Suprapubic skin (tissue), 4 donors: ENCODE measurements around the gene HYLS1. TPM values are rescaled to one million over a fixed set of nuclear protein-coding genes. Genes with fewer than 3 reads are reported as not detected.

Experiments
- DNase-seq, 2 donors: peaks; one replicate each; pipeline ENCODE4 v3.0.0-alpha.2; 2019; ENCODE audit warnings: low spot score in 2 of 2
- H3K27ac ChIP-seq: fragments of 200-600 bp; sonication (generic); one replicate; pipeline ENCODE4 v1.5.1; 2019
- H3K27me3 ChIP-seq: fragments of 200-600 bp; sonication (generic); one replicate; pipeline ENCODE4 v1.5.1; 2019
- H3K36me3 ChIP-seq: fragments of 200-600 bp; sonication (generic); one replicate; pipeline ENCODE4 v1.5.1; 2019
- H3K4me1 ChIP-seq: fragments of 200-600 bp; sonication (generic); one replicate; pipeline ENCODE4 v1.5.1; 2019
- H3K4me3 ChIP-seq: fragments of 200-600 bp; sonication (generic); one replicate; pipeline ENCODE4 v1.5.1; 2019; ENCODE audit warnings: mild to moderate bottlenecking
- H3K9me3 ChIP-seq: fragments of 200-600 bp; sonication (generic); one replicate; pipeline ENCODE4 v1.5.1; 2019
- CTCF ChIP-seq, 2 donors: fragments of 200-600 bp in 1 of 2; fragments of 450-650 bp in 1 of 2; sonication (generic) in 1 of 2; IDR thresholded peaks; one replicate each; pipeline ENCODE4 v1.5.1; 2016 to 2019; ENCODE audit warnings: antibody characterized with exemption in 2 of 2, mild to moderate bottlenecking in 1 of 2, moderate library complexity in 1 of 2
- EP300 ChIP-seq: sonication (generic); formaldehyde crosslinking; IDR thresholded peaks from one replicate; pipeline ENCODE4 v1.6.1; 2017; ENCODE audit warnings: antibody characterized with exemption
- POLR2A ChIP-seq, 2 donors: fragments of 450-650 bp; IDR thresholded peaks; one replicate each; pipeline ENCODE4 v1.6.1; 2017; ENCODE audit warnings: antibody characterized with exemption in 2 of 2, mild to moderate bottlenecking in 2 of 2, moderate library complexity in 2 of 2
- POLR2AphosphoS5 ChIP-seq, 3 donors: sonication (generic); formaldehyde crosslinking; IDR thresholded peaks; one replicate each; pipeline ENCODE4 v1.6.1; 2017; ENCODE audit warnings: antibody characterized with exemption in 3 of 3
- WGBS: methylation state at CpG from one replicate; pipeline ENCODE4 v1.1.5; 2018; 5-methylcytosine and 5-hydroxymethylcytosine counted together
- total RNA-seq, 4 donors: library from RNA; depleted of rRNA; stranded (reverse); fragments of >200 nt; gene quantifications; one replicate each; pipeline ENCODE4 v1.1.0, GENCODE V29; 2016

The HYLS1 gene
- total RNA-seq, 4 donors from 2014 or later, result 2.4 to 3.4 (median 3.1) TPM

GRCh38 chr11:125930076-125930450 is 42.6 kb downstream of the HYLS1 start:
- Histone ChIP-seq H3K4me3 (no peak overlapping the region), H3K36me3 (no peaks in the 10 kb centered on the region), H3K27ac (no peak overlapping the region), H3K9me3 (no peaks in the 10 kb centered on the region), H3K27me3 (no peaks in the 10 kb centered on the region), H3K4me1 (peaks cover 7% of the 10 kb centered on the region)
- 95% methylated on average over 11 of the region's 11 CpGs for WGBS
- TF ChIP-seq POLR2AphosphoS5 (IDR thresholded peaks at IDR 0.05), result no peak
- TF ChIP-seq CTCF (IDR thresholded peaks at IDR 0.05), result no peak
- TF ChIP-seq EP300, result no peak
- no peak for TF ChIP-seq POLR2A (IDR thresholded peaks at IDR 0.05)
- peak in 1 of 2 donors; percentile 2 for DNase-seq

- TF ChIP-seq CTCF (IDR thresholded peaks at IDR 0.05) (no peak), POLR2AphosphoS5 (IDR thresholded peaks at IDR 0.05) (no peak), EP300 (no peak), POLR2A (IDR thresholded peaks at IDR 0.05) (no peak)
- H3K9me3 ChIP-seq, result no peaks in the 10 kb centered on the region
- no peaks in the 10 kb centered on the region for H3K36me3 ChIP-seq
- WGBS, result 51% methylated on average over 3 of the region's 3 CpGs
- peaks cover 11% of the 10 kb centered on the region for H3K4me1 ChIP-seq
- no peaks in the 10 kb centered on the region for H3K27me3 ChIP-seq
- no peak overlapping the region for H3K4me3 ChIP-seq
- no peak overlapping the region for H3K27ac ChIP-seq
- no peak for DNase-seq
Measured at GRCh38 chr11:125931116-125931515, 43.6 kb downstream of the HYLS1 start.

GRCh38 chr11:125931668-125932067 is 44.2 kb downstream of the HYLS1 start:
- DNase-seq, result peak in 1 of 2 donors; percentile 7
- 29% methylated on average over 6 of the region's 6 CpGs for WGBS
- no peak overlapping the region for H3K4me3 ChIP-seq
- no peak overlapping the region for H3K27ac ChIP-seq
- no peaks in the 10 kb centered on the region for H3K27me3 ChIP-seq
- H3K4me1 ChIP-seq, result peaks cover 11% of the 10 kb centered on the region
- TF ChIP-seq EP300 (no peak), CTCF (IDR thresholded peaks at IDR 0.05) (no peak), POLR2AphosphoS5 (IDR thresholded peaks at IDR 0.05) (no peak), POLR2A (IDR thresholded peaks at IDR 0.05) (no peak)
- H3K9me3 ChIP-seq, result no peaks in the 10 kb centered on the region
- H3K36me3 ChIP-seq, result no peaks in the 10 kb centered on the region

- DNase-seq, result peak in 1 of 2 donors; percentile 43
Measured at GRCh38 chr11:125932301-125932700, 44.8 kb downstream of the HYLS1 start.

More at GRCh38 chr11:125932301-125932700, 44.8 kb downstream of the HYLS1 start:
- Histone ChIP-seq H3K4me3 (no peak overlapping the region), H3K9me3 (no peaks in the 10 kb centered on the region), H3K36me3 (no peaks in the 10 kb centered on the region), H3K4me1 (peaks cover 11% of the 10 kb centered on the region), H3K27ac (no peak overlapping the region), H3K27me3 (no peaks in the 10 kb centered on the region)
- WGBS, result 78% methylated on average over 9 of the region's 9 CpGs
- TF ChIP-seq POLR2A (IDR thresholded peaks at IDR 0.05), result no peak
- TF ChIP-seq CTCF (IDR thresholded peaks at IDR 0.05), result no peak
- TF ChIP-seq EP300, result no peak
- TF ChIP-seq POLR2AphosphoS5 (IDR thresholded peaks at IDR 0.05), result no peak
